T-helper 1 cell treated with Interleukin-12 subunit alpha and Interleukin-12 subunit beta and Interleukin-4 antibody, amounts not matched to agents 30 μg/mL and 1 μg/mL, for 36 hours (primary cell): ENCODE measurements around the gene OSCAR.

Experiments
- H3K27ac Mint-ChIP-seq: one replicate; pipeline ENCODE4 v1.8.0; 2021; ENCODE audit warnings: mild to moderate bottlenecking, mixed read lengths
- H3K27me3 Mint-ChIP-seq: one replicate; pipeline ENCODE4 v1.8.0; 2021; ENCODE audit warnings: low read depth, mixed read lengths
- H3K36me3 Mint-ChIP-seq: one replicate; pipeline ENCODE4 v1.8.0; 2021; ENCODE audit warnings: low read depth, mixed read lengths
- H3K4me1 Mint-ChIP-seq: one replicate; pipeline ENCODE4 v1.8.0; 2021; ENCODE audit warnings: low read depth, mixed read lengths
- H3K4me3 Mint-ChIP-seq: one replicate; pipeline ENCODE4 v1.8.0; 2021; ENCODE audit warnings: mild to moderate bottlenecking, moderate library complexity, mixed read lengths
- H3K9me3 Mint-ChIP-seq: one replicate; pipeline ENCODE4 v1.8.0; 2021; ENCODE audit warnings: mixed read lengths

Gene OSCAR

DNA sequence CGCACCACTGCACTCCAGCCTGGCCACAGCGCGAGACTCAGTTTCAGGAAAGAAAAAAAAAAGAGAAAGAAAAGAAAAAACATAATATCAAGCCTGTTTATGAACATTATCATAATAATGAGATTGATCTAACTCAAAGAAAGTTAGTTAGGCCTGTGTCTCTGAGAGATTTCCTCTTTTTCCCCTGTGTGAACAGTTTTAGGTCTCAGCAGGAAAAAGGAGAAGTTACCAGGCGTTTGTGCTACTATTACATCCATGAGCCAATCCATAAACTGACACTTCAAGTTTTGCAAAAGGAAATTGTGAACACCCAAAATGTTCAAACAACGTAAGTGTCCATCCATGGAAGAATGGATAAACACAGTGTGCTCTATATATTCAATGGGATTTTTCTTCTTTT lies 23.3 kb downstream of the OSCAR start:
- no peaks in the 10 kb centered on the region for H3K36me3 Mint-ChIP-seq
- H3K27me3 Mint-ChIP-seq: no peaks in the 10 kb centered on the region
- no peak overlapping the region for H3K27ac Mint-ChIP-seq

DNA sequence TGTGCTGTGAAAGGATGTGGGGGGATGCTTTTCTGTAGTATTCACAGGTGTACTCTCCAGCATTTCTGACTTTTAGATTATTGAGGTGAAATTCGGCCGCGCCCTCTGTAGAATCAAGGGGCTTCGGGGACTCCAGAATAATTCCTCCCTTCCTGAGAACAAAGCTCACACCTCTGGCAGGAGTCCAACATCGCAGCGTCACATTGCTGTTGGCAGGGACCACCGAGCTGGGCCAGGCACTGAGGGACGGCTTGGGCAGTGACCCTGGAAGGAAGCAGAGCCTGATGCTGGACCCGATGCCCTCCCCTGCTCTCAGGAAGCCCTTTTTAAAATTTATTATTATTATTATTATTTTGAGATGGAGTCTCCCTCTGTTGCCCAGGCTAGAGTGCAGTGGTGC lies 25.8 kb downstream of the OSCAR start:
- Mint-ChIP-seq H3K36me3 (no peaks in the 10 kb centered on the region), H3K27ac (no peak overlapping the region), H3K4me3 (no peak overlapping the region), H3K27me3 (no peaks in the 10 kb centered on the region), H3K9me3 (no peaks in the 10 kb centered on the region), H3K4me1 (no peaks in the 10 kb centered on the region)

More for the DNA sequence above, 23.3 kb downstream of the OSCAR start:
- Mint-ChIP-seq H3K9me3 (peaks cover 3% of the 10 kb centered on the region), H3K4me3 (no peak overlapping the region), H3K4me1 (no peaks in the 10 kb centered on the region)

DNA sequence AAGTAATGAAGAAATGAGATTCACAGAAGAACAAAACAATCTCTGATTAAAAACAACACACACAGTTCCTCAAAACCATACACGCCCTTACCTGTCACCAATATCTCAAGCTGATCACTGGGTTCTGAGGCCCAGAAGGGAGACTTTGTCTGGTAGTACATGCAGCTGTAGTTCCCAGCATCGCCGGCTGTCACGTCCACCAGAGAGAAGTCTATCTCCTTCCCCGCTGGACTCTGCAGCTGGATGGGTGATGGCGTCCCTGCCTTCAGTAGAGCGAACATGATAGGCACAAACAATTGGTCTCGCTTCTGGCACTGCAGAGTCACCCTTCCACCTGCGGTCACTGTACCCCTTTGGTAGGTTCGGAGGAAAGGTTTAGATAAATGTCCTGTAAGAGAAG lies 26.8 kb downstream of the OSCAR start:
- Mint-ChIP-seq H3K27me3 (no peaks in the 10 kb centered on the region), H3K4me1 (no peaks in the 10 kb centered on the region)

DNA sequence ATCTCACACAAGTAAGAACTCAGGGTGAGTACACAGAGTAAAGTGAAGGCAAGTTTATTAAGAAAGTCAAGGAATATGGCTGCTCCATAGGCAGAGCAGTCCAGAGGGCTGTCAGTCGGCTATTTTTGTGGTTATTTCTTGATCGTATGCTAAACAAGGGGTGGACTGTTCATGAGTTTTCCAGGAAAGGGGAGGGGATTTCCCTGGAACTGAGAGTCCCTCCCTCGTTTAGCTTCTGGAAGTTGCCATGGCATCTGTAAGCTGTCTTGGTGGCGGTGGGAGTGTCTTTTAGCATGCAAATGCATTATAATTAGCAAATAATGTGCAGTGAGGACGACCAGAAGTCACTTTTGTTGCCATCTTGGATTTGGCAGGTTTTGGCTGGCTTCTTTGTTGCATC lies 31.1 kb downstream of the OSCAR start:
- no peak overlapping the region for H3K4me3 Mint-ChIP-seq
- H3K9me3 Mint-ChIP-seq: no peaks in the 10 kb centered on the region
- no peaks in the 10 kb centered on the region for H3K36me3 Mint-ChIP-seq

More for the DNA sequence above, 26.8 kb downstream of the OSCAR start:
- H3K27ac Mint-ChIP-seq: no peak overlapping the region
- H3K4me3 Mint-ChIP-seq: no peak overlapping the region
- H3K36me3 Mint-ChIP-seq: no peaks in the 10 kb centered on the region
- no peaks in the 10 kb centered on the region for H3K9me3 Mint-ChIP-seq

DNA sequence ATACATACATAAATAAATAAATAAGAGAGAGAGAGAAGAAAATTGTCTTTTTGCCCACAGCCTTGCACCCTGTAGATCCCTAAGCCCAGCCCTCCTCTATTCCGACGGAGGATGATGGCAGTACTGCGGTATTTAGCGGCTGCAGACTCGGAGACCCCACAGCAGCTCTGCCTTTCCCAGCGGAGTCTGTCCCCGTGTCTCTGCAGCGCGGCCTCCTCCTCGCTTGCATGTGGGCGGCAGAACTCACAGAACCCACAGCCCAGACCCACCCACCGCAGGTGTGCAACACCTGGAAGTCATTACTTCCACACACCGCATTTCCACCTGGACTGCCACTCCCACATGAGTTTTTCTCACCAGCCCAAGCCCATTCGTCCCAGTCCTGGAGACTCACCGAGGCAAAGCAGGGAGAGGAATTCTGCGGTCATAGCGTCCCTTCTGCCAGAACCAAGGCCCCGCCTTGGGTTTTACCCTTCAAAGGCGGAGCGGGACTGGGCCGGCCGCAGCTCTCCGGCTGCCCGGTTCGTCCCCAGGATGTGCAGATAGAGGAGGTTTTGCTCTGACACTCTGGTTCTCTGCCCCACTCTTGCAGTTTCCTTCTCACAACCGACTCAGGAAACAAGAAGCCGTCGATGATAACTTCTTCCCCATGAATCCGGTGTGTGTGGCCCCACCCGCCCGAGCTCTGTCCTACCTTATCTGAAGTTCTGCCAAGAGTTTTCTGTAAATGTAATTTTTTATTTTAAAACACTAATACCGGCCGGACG lies 37.1 kb downstream of the OSCAR start, which contains the start of gene VSTM1:
VSTM1 (minus strand) TSS at position 548 of the 767 bp plus-strand sequence; CDS start at position 428, 120 bp downstream.
- Mint-ChIP-seq H3K4me1 (no peaks in the 10 kb centered on the region), H3K36me3 (no peaks in the 10 kb centered on the region), H3K9me3 (no peaks in the 10 kb centered on the region), H3K27ac (no peak within 1 kb of the TSS), H3K4me3 (no peak within 1 kb of the TSS), H3K27me3 (peaks cover 16% of the 10 kb centered on the region)

More for the DNA sequence above, 31.1 kb downstream of the OSCAR start:
- H3K27me3 Mint-ChIP-seq: peaks cover 5% of the 10 kb centered on the region
- H3K27ac Mint-ChIP-seq: no peak overlapping the region
- no peaks in the 10 kb centered on the region for H3K4me1 Mint-ChIP-seq

DNA sequence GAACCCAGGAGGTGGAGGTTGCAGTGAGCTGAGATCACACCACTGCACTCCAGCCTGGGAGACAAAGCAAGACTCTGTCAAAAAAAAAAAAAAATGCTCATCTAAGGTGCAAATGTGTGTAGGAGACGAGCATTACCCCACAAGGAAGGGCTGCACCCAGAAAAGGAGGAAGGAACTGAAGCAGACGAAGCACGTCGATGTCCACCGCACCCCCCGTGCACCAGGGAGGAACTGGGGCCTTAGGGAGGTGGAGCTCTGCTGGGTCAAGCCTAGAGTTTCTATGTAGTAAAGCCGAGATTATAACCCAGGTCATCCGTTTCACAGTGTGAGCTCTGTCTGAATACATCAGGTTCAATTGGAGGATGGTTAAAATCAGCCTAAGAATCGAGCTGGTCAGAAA lies 38.0 kb downstream of the OSCAR start:
- Mint-ChIP-seq H3K36me3 (no peaks in the 10 kb centered on the region), H3K27me3 (peaks cover 16% of the 10 kb centered on the region), H3K4me3 (no peak overlapping the region), H3K27ac (no peak overlapping the region), H3K4me1 (no peaks in the 10 kb centered on the region), H3K9me3 (no peaks in the 10 kb centered on the region)

DNA sequence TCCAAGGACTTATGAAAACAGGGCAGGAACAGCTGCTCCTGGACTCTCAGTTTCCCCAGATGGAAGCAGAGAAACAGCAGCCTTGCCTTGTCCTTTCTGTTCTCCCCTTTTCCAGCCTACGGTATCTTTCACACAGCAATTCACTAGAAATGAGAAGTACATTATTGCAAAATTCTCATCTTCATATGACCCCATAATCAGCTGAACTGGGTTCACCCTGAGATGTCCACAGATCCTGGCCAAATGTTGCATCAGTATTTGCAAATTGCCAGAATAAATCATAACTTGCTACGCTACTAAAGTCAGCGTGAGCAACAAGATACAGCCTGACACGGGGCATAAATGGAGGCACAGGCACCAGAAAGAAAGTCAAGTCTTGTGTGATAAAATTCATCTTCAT lies 53.0 kb downstream of the OSCAR start:
- Mint-ChIP-seq H3K9me3 (no peaks in the 10 kb centered on the region), H3K4me1 (no peaks in the 10 kb centered on the region), H3K27ac (no peak overlapping the region), H3K36me3 (no peaks in the 10 kb centered on the region), H3K4me3 (no peak overlapping the region), H3K27me3 (no peaks in the 10 kb centered on the region)

DNA sequence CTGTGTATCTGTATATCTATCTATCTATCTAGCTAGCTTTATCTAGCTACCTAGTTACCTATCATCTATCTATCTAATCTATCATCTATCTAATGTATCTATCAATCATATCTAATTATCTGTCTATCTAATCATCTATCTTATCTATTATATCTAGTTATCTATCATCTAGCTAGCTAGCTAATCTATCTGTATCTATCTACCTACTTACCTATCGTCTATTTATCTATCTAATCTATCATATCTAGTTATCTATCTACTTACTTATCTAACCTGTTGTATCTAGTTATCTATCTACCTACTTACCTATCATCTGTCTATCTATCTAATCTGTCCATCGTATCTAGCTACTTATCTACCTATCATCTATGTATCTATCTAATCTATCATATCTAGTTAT lies 54.8 kb downstream of the OSCAR start:
- no peaks in the 10 kb centered on the region for H3K27me3 Mint-ChIP-seq
- H3K4me3 Mint-ChIP-seq: no peak overlapping the region
- H3K4me1 Mint-ChIP-seq: no peaks in the 10 kb centered on the region
- no peaks in the 10 kb centered on the region for H3K9me3 Mint-ChIP-seq
- H3K36me3 Mint-ChIP-seq: no peaks in the 10 kb centered on the region
- H3K27ac Mint-ChIP-seq: no peak overlapping the region
